WTC11 (cell line): Measurements from ENCODE around the gene MEGF6. TPM values are rescaled to one million over a fixed set of nuclear protein-coding genes. Genes with fewer than 3 reads are reported as not detected.

Source experiments
- CREB1 ChIP-seq: sonication (generic); formaldehyde crosslinking; IDR thresholded peaks from 2 replicates; pipeline ENCODE4 v1.8.0; 2023; ENCODE audit warnings: mild to moderate bottlenecking, missing genetic modification reagents
- E2F1 ChIP-seq: sonication (generic); formaldehyde crosslinking; IDR thresholded peaks from 2 replicates; pipeline ENCODE4 v1.8.0; 2022; ENCODE audit warnings: mild to moderate bottlenecking, missing genetic modification reagents
- E2F5 ChIP-seq: sonication (generic); formaldehyde crosslinking; IDR thresholded peaks from 2 replicates; pipeline ENCODE4 v1.8.1; 2022; ENCODE audit warnings: mild to moderate bottlenecking, moderate library complexity, missing genetic modification reagents
- HMGA2 ChIP-seq: fragments of 250-450 bp; sonication (Bioruptor Pico); IDR thresholded peaks from 2 replicates; pipeline ENCODE4 v1.4.0; 2021; ENCODE audit warnings: mild to moderate bottlenecking, moderate library complexity
- IRF1 ChIP-seq: sonication (generic); formaldehyde crosslinking; IDR thresholded peaks from 2 replicates; pipeline ENCODE4 v1.8.0; 2023; ENCODE audit warnings: missing genetic modification reagents
- KAT7 ChIP-seq: sonication (generic); formaldehyde crosslinking; IDR thresholded peaks from 2 replicates; pipeline ENCODE4 v1.8.1; 2023; ENCODE audit warnings: missing genetic modification reagents, mild to moderate bottlenecking, borderline replicate concordance
- MYBL2 ChIP-seq: sonication (generic); formaldehyde crosslinking; IDR thresholded peaks from 2 replicates; pipeline ENCODE4 v1.8.1; 2023; ENCODE audit warnings: mild to moderate bottlenecking, moderate library complexity, missing genetic modification reagents
- NFYB ChIP-seq: sonication (generic); formaldehyde crosslinking; conservative IDR thresholded peaks from 2 replicates; pipeline ENCODE4 v1.8.0; 2022; ENCODE audit warnings: low read depth, missing genetic modification reagents
- ZNF219 ChIP-seq: sonication (generic); formaldehyde crosslinking; IDR thresholded peaks from 2 replicates; pipeline ENCODE4 v1.8.0; 2023; ENCODE audit warnings: missing genetic modification reagents, mild to moderate bottlenecking, borderline replicate concordance
- total RNA-seq: library from RNA; stranded (reverse); gene quantifications from 3 replicates; pipeline ENCODE4 v1.2.3, GENCODE V29; 2021
- TF ChIP-seq, protein P1 (sequence below): fragments of 250-450 bp; sonication (Bioruptor Pico); IDR thresholded peaks from 2 replicates; pipeline ENCODE4 v1.9.0; 2021; ENCODE audit warnings: mild to moderate bottlenecking, borderline replicate concordance
- TF ChIP-seq, protein P2 (sequence below): sonication (generic); formaldehyde crosslinking; IDR thresholded peaks from 2 replicates; pipeline ENCODE4 v1.8.1; 2023; ENCODE audit warnings: mild to moderate bottlenecking, missing genetic modification reagents
- TF ChIP-seq, protein P3 (sequence below): fragments of 250-450 bp; sonication (Bioruptor Pico); IDR thresholded peaks from 2 replicates; pipeline ENCODE4 v1.9.0; 2021; ENCODE audit warnings: moderate library complexity, mild to moderate bottlenecking, inconsistent platforms, borderline replicate concordance
- TF ChIP-seq, protein P4 (sequence below): sonication (generic); formaldehyde crosslinking; IDR thresholded peaks from 2 replicates; pipeline ENCODE4 v1.8.1; 2022; ENCODE audit warnings: missing genetic modification reagents, borderline replicate concordance

The MEGF6 gene
- total RNA-seq, 1 experiment from 2014 or later: 24.9 TPM

- TF ChIP-seq, protein P1, sequence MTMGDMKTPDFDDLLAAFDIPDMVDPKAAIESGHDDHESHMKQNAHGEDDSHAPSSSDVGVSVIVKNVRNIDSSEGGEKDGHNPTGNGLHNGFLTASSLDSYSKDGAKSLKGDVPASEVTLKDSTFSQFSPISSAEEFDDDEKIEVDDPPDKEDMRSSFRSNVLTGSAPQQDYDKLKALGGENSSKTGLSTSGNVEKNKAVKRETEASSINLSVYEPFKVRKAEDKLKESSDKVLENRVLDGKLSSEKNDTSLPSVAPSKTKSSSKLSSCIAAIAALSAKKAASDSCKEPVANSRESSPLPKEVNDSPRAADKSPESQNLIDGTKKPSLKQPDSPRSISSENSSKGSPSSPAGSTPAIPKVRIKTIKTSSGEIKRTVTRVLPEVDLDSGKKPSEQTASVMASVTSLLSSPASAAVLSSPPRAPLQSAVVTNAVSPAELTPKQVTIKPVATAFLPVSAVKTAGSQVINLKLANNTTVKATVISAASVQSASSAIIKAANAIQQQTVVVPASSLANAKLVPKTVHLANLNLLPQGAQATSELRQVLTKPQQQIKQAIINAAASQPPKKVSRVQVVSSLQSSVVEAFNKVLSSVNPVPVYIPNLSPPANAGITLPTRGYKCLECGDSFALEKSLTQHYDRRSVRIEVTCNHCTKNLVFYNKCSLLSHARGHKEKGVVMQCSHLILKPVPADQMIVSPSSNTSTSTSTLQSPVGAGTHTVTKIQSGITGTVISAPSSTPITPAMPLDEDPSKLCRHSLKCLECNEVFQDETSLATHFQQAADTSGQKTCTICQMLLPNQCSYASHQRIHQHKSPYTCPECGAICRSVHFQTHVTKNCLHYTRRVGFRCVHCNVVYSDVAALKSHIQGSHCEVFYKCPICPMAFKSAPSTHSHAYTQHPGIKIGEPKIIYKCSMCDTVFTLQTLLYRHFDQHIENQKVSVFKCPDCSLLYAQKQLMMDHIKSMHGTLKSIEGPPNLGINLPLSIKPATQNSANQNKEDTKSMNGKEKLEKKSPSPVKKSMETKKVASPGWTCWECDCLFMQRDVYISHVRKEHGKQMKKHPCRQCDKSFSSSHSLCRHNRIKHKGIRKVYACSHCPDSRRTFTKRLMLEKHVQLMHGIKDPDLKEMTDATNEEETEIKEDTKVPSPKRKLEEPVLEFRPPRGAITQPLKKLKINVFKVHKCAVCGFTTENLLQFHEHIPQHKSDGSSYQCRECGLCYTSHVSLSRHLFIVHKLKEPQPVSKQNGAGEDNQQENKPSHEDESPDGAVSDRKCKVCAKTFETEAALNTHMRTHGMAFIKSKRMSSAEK (CRISPR knock-in tag): no peak
- TF ChIP-seq, protein P2, sequence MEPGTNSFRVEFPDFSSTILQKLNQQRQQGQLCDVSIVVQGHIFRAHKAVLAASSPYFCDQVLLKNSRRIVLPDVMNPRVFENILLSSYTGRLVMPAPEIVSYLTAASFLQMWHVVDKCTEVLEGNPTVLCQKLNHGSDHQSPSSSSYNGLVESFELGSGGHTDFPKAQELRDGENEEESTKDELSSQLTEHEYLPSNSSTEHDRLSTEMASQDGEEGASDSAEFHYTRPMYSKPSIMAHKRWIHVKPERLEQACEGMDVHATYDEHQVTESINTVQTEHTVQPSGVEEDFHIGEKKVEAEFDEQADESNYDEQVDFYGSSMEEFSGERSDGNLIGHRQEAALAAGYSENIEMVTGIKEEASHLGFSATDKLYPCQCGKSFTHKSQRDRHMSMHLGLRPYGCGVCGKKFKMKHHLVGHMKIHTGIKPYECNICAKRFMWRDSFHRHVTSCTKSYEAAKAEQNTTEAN (CRISPR knock-in tag): no peak
- no peak for TF ChIP-seq MYBL2 (CRISPR knock-in tag)
- no peak for TF ChIP-seq CREB1
- TF ChIP-seq, protein P3, sequence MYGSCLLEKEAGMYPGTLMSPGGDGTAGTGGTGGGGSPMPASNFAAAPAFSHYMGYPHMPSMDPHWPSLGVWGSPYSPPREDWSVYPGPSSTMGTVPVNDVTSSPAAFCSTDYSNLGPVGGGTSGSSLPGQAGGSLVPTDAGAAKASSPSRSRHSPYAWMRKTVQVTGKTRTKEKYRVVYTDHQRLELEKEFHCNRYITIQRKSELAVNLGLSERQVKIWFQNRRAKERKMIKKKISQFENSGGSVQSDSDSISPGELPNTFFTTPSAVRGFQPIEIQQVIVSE: no peak
- no peak for TF ChIP-seq E2F1 (CRISPR knock-in tag)
- TF ChIP-seq IRF1 (CRISPR knock-in tag): no peak
- TF ChIP-seq KAT7 (CRISPR knock-in tag): no peak
- TF ChIP-seq HMGA2 (CRISPR knock-in tag): no peak
- no peak for TF ChIP-seq ZNF219 (CRISPR knock-in tag)
- TF ChIP-seq NFYB (CRISPR knock-in tag): no peak
- TF ChIP-seq, protein P4, sequence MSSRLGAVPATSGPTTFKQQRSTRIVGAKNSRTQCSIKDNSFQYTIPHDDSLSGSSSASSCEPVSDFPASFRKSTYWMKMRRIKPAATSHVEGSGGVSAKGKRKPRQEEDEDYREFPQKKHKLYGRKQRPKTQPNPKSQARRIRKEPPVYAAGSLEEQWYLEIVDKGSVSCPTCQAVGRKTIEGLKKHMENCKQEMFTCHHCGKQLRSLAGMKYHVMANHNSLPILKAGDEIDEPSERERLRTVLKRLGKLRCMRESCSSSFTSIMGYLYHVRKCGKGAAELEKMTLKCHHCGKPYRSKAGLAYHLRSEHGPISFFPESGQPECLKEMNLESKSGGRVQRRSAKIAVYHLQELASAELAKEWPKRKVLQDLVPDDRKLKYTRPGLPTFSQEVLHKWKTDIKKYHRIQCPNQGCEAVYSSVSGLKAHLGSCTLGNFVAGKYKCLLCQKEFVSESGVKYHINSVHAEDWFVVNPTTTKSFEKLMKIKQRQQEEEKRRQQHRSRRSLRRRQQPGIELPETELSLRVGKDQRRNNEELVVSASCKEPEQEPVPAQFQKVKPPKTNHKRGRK (CRISPR knock-in tag): no peak
- no peak for TF ChIP-seq E2F5 (CRISPR knock-in tag)
These were observed 83.5 kb downstream of the MEGF6 start (continued) for GRCh38 chr1:3527774-3528173.
